Astrocyte (in vitro differentiated cells and primary cell): Measurements from ENCODE around the gene LIM2. TPM values are rescaled to one million over a fixed set of nuclear protein-coding genes. Genes with fewer than 3 reads are reported as not detected.

Experiments
- DNase-seq: peaks from one replicate; pipeline ENCODE4 v3.0.0-alpha.2; 2010; ENCODE audit warnings: low read depth
- FAIRE-seq: peaks from 2 replicates; lab custom pipeline; 2011; peaks lifted over from hg19 to GRCh38; lab: Jason Lieb, UNC
- H2AFZ ChIP-seq: 2 replicates; pipeline ENCODE4 v1.6.0; 2012; ENCODE audit warnings: low read depth, low read length, inconsistent platforms
- H3K27ac ChIP-seq: 2 replicates; pipeline ENCODE4 v1.5.1; 2011; ENCODE audit warnings: low read depth, low read length, inconsistent platforms
- H3K27me3 ChIP-seq: 2 replicates; pipeline ENCODE4 v1.6.0; 2011; ENCODE audit warnings: low read length, inconsistent platforms; ENCODE audit not compliant: insufficient read depth
- H3K36me3 ChIP-seq: 2 replicates; pipeline ENCODE4 v1.5.1; 2011; ENCODE audit warnings: low read length, inconsistent platforms; ENCODE audit not compliant: insufficient read depth
- H3K4me1 ChIP-seq: 2 replicates; pipeline ENCODE4 v1.5.1; 2011; ENCODE audit warnings: low read length, inconsistent platforms; ENCODE audit not compliant: insufficient read depth
- H3K4me2 ChIP-seq: 2 replicates; pipeline ENCODE4 v1.6.0; 2012; ENCODE audit warnings: low read length, inconsistent platforms
- H3K4me3 ChIP-seq: 2 replicates; pipeline ENCODE4 v1.5.1; 2011; ENCODE audit warnings: low read depth, mild to moderate bottlenecking, low read length, inconsistent platforms; ENCODE audit not compliant: insufficient read depth
- H3K79me2 ChIP-seq: 2 replicates; pipeline ENCODE4 v1.6.0; 2012; ENCODE audit warnings: mild to moderate bottlenecking, low read length, inconsistent platforms; ENCODE audit not compliant: insufficient read depth
- H3K9ac ChIP-seq: 2 replicates; pipeline ENCODE4 v1.6.0; 2012; ENCODE audit warnings: mild to moderate bottlenecking, low read length, inconsistent platforms
- H3K9me3 ChIP-seq: 2 replicates; pipeline ENCODE4 v1.5.1; 2012; ENCODE audit warnings: low read depth, mild to moderate bottlenecking, low read length, inconsistent platforms; ENCODE audit not compliant: insufficient read depth
- H4K20me1 ChIP-seq: 2 replicates; pipeline ENCODE4 v1.6.0; 2012; ENCODE audit warnings: low read length, inconsistent platforms; ENCODE audit not compliant: insufficient read depth
- H3K27ac Mint-ChIP-seq: one replicate; pipeline ENCODE4 v1.8.0; 2021; ENCODE audit warnings: mild to moderate bottlenecking, mixed read lengths; ENCODE audit not compliant: unreplicated experiment
- H3K27me3 Mint-ChIP-seq: one replicate; pipeline ENCODE4 v1.8.0; 2021; ENCODE audit warnings: low read depth, mixed read lengths; ENCODE audit not compliant: unreplicated experiment
- H3K36me3 Mint-ChIP-seq: one replicate; pipeline ENCODE4 v1.8.0; 2021; ENCODE audit warnings: low read depth, mixed read lengths; ENCODE audit not compliant: unreplicated experiment
- H3K4me1 Mint-ChIP-seq: one replicate; pipeline ENCODE4 v1.8.0; 2021; ENCODE audit warnings: low read depth, mixed read lengths; ENCODE audit not compliant: unreplicated experiment
- H3K4me3 Mint-ChIP-seq: one replicate; pipeline ENCODE4 v1.8.0; 2021; ENCODE audit warnings: mild to moderate bottlenecking, moderate library complexity, mixed read lengths; ENCODE audit not compliant: unreplicated experiment
- H3K9me3 Mint-ChIP-seq: one replicate; pipeline ENCODE4 v1.8.0; 2021; ENCODE audit warnings: mild to moderate bottlenecking, mixed read lengths; ENCODE audit not compliant: unreplicated experiment
- EZH2 ChIP-seq: IDR thresholded peaks from 2 replicates; pipeline ENCODE4 v1.6.1; 2012; ENCODE audit warnings: mild to moderate bottlenecking, low read length, inconsistent platforms; ENCODE audit not compliant: insufficient read depth
- total RNA-seq: library from RNA; stranded (reverse); gene quantifications from 2 replicates; pipeline ENCODE4 v1.2.1, GENCODE V29; 2021
- TF ChIP-seq, protein P1 (sequence below): IDR thresholded peaks from 2 replicates; pipeline ENCODE4 v1.5.1; 2011; ENCODE audit warnings: low read depth, mild to moderate bottlenecking, inconsistent platforms, low read length, moderate library complexity; ENCODE audit not compliant: insufficient read depth

The LIM2 gene
- total RNA-seq, 1 donor from 2014 or later, result not detected

DNA sequence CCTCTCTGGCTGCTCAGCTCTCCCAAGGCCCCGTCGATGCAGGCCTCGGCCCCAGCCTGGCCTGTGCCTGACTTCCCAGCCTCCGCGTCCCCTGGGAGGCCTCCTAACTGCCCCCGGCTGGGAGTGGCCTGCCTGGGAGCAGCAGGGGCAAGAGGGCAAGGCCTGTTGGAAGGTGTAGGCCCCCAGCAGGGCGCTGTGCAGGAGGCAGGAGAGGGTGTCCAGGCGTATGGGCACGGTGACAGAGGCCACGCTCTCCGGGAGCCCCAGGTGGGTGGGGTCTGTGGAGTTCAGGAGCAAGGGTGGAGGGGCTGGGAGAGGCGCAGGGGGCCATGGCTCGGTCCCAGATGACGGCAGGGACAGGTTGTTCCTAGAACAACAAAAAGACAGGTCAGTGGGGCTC is 1.4 kb upstream of the LIM2 start:
- peaks cover 6% of the 10 kb centered on the region for H3K27me3 Mint-ChIP-seq
- Histone ChIP-seq H3K27me3 (no peaks in the 10 kb centered on the region), H3K36me3 (no peaks in the 10 kb centered on the region), H3K9ac (no peak overlapping the region), H3K27ac (no peak overlapping the region), H3K4me2 (no peak overlapping the region), H3K79me2 (no peaks in the 10 kb centered on the region), H3K4me1 (no peaks in the 10 kb centered on the region), H3K4me3 (no peak overlapping the region), H4K20me1 (no peaks in the 10 kb centered on the region), H3K9me3 (no peaks in the 10 kb centered on the region), H2AFZ (no peak overlapping the region)
- FAIRE-seq (no peak), DNase-seq (no peak)
- no peaks in the 10 kb centered on the region for H3K4me1 Mint-ChIP-seq
- H3K4me3 Mint-ChIP-seq, result no peak overlapping the region
- no peaks in the 10 kb centered on the region for H3K36me3 Mint-ChIP-seq
- TF ChIP-seq EZH2, result no peak
- TF ChIP-seq, protein P1, sequence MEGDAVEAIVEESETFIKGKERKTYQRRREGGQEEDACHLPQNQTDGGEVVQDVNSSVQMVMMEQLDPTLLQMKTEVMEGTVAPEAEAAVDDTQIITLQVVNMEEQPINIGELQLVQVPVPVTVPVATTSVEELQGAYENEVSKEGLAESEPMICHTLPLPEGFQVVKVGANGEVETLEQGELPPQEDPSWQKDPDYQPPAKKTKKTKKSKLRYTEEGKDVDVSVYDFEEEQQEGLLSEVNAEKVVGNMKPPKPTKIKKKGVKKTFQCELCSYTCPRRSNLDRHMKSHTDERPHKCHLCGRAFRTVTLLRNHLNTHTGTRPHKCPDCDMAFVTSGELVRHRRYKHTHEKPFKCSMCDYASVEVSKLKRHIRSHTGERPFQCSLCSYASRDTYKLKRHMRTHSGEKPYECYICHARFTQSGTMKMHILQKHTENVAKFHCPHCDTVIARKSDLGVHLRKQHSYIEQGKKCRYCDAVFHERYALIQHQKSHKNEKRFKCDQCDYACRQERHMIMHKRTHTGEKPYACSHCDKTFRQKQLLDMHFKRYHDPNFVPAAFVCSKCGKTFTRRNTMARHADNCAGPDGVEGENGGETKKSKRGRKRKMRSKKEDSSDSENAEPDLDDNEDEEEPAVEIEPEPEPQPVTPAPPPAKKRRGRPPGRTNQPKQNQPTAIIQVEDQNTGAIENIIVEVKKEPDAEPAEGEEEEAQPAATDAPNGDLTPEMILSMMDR, result no peak
- H3K9me3 Mint-ChIP-seq, result no peaks in the 10 kb centered on the region
- H3K27ac Mint-ChIP-seq, result no peak overlapping the region

DNA sequence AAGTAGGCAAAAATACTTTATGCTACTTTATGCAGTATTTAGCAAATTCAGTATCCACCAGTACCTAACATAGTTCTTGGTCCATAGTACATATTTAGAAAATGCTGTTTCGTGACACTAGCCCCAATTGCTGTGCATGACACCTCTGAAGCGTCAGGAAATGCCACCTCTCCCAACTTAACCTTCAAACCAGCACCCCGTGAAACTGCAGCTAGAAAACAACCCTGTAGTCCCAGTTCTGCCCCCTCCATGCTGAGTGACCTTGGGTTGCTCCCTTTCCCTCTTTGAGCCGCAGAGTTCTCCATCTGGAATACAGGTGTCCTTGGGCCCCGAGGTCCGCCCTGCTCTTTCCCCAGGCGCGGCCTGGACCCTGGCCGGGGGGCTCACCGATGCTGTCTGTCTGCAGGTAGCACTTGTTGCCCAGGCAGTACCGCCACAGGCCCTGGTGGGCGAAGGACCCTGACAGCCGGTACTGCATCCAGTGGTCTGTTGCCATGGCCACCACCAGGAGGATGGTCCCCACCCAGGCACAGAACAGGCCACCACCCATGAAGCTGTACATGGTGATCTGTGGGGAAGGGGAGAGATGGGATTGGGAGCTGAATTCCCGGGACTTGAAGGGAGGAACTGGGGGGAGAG is 773 bp downstream of the LIM2 start:
- Histone ChIP-seq H3K36me3 (no peaks in the 10 kb centered on the region), H2AFZ (no peak overlapping the region), H3K4me3 (no peak overlapping the region), H3K79me2 (no peaks in the 10 kb centered on the region), H3K4me1 (no peaks in the 10 kb centered on the region), H3K27ac (no peak overlapping the region), H3K9me3 (no peaks in the 10 kb centered on the region), H4K20me1 (no peaks in the 10 kb centered on the region), H3K27me3 (no peaks in the 10 kb centered on the region), H3K4me2 (no peak overlapping the region), H3K9ac (no peak overlapping the region)
- H3K27me3 Mint-ChIP-seq, result peaks cover 8% of the 10 kb centered on the region
- no peaks in the 10 kb centered on the region for H3K9me3 Mint-ChIP-seq
- no peak overlapping the region for H3K27ac Mint-ChIP-seq
- H3K36me3 Mint-ChIP-seq, result no peaks in the 10 kb centered on the region
- no peaks in the 10 kb centered on the region for H3K4me1 Mint-ChIP-seq
- no peak overlapping the region for H3K4me3 Mint-ChIP-seq
- no peak for FAIRE-seq
- no peak for DNase-seq
- TF ChIP-seq, protein P1, result no peak
- TF ChIP-seq EZH2, result no peak

DNA sequence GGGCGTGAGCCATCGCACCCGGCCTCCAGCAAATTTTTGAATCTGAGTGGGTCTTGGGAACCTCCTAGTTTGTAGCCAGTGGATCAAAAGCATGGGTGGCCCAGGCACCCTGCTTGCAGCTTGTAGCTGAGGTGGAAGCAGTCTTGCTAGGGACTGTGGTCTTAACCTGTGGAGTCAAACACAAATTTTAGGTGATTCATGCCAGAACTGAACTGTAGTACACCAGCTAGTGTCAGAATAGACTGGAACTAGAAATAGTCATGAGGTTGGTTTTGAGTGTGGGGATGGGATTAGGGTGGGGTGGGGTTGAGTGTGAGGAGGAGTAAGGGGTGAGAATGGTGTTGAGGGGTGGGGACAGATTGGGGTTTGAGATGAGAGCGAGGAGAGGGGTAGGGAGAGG is 5.8 kb downstream of the LIM2 start:
- no peaks in the 10 kb centered on the region for H3K4me1 Mint-ChIP-seq
- no peak overlapping the region for H3K4me2 ChIP-seq
- H3K9ac ChIP-seq, result no peak overlapping the region
- H3K79me2 ChIP-seq, result no peaks in the 10 kb centered on the region
- H4K20me1 ChIP-seq, result no peaks in the 10 kb centered on the region
- no peak overlapping the region for H3K4me3 ChIP-seq
- no peak overlapping the region for H2AFZ ChIP-seq
- no peaks in the 10 kb centered on the region for H3K4me1 ChIP-seq
- no peak for FAIRE-seq
- H3K27ac ChIP-seq, result no peak overlapping the region
- H3K36me3 ChIP-seq, result no peaks in the 10 kb centered on the region
- TF ChIP-seq EZH2, result no peak
- TF ChIP-seq, protein P1, result no peak
- H3K27ac Mint-ChIP-seq, result no peak overlapping the region
- no peaks in the 10 kb centered on the region for H3K27me3 ChIP-seq
- H3K36me3 Mint-ChIP-seq, result no peaks in the 10 kb centered on the region
- no peak for DNase-seq
- no peak overlapping the region for H3K4me3 Mint-ChIP-seq
- no peaks in the 10 kb centered on the region for H3K9me3 ChIP-seq
- no peaks in the 10 kb centered on the region for H3K9me3 Mint-ChIP-seq
- H3K27me3 Mint-ChIP-seq, result peaks cover 7% of the 10 kb centered on the region
